Occipital lobe (tissue), 2 donors: ENCODE measurements around the gene RWDD1. TPM values are rescaled to one million over a fixed set of nuclear protein-coding genes. Genes with fewer than 3 reads are reported as not detected.

Experiments used
- DNase-seq: peaks from one replicate; lab custom pipeline; 2025; lab: John Stamatoyannopoulos, UW
- total RNA-seq: library from RNA; depleted of rRNA; stranded (reverse); fragments of >200 nt; gene quantifications from one replicate; pipeline ENCODE4 v1.2.3, GENCODE V29; 2014

Gene RWDD1
- total RNA-seq, 1 donor from 2014 or later: 33.4 TPM

DNA sequence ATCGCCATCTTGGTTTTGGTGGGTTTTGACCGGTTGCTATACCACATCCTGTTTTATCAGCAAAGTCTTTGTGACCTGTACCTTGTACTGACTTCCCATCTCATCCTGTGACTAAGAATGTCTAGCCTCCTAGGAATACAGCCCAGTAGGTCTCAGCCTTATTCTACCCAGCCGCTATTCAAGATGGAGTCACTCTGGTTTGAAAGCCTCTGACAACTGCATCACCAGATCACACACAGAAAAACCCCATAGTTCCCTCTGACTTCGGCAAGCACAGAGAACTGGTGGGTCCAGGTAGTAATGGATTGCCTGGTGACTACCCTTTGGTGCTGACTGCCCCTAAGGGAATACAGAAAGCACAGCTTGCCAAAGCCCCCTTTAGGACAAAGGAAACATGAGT, 34.6 kb downstream of the RWDD1 start:
- no peak for DNase-seq

DNA sequence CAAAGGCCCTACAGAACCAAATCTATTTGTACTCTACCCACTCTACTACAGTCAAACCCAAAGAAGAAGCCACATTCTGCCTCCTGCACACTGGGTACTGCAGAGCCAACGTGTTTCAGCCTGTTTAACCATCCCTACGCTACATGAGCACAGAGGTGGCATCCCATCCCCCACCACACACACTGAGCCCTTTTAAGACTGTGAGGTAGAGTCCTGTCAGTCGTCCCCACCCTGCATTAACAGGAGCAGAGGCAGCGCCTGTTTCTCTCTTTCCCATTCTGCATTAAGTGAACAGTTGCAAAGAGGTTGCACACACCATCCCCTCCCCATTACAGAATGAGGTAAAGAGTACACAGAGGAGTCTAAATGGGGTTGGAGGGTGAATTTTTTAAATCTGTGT, 39.8 kb downstream of the RWDD1 start:
- DNase-seq: no peak

DNA sequence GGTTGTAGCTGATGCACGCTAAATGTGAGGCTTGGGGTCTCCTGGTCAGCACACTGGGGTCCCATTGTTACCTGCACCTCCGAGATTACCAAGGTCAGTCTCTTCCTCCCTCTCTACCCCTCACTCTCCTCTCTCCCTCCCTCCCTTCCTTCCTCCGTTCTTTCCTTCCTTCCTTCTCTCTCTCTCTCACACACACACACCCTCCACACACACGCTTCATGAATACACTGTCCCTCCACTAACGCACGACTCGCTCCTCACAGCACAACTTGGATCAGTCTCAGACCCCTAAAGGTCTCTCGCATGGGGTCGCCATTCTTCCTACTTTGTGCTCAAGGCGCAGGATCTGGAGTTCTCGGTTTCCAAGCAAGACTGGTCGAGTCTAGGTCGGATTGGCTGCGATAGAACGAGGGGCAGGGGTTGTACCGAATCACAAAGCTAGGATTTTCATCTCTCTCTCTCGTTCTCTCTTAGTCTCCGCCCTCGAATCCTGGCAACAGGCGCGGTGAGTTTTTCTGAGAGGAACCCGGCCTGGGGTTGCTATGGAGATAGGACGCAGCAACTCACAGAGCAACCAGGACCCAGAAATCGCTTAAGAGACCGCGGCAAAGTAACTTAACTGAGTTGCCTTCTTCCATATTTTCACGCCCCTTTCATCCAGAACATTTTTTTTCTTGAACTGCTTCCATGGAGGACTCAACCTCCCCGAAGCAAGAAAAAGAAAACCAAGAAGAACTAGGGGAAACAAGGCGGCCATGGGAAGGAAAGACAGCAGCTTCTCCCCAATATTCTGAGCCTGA, 44.8 kb downstream of the RWDD1 start, which contains the start of gene RSPH4A:
RSPH4A (plus strand) TSS at position 543 of the 800 bp plus-strand sequence; CDS start at position 688, 145 bp downstream.
- peak; percentile 87 for DNase-seq

DNA sequence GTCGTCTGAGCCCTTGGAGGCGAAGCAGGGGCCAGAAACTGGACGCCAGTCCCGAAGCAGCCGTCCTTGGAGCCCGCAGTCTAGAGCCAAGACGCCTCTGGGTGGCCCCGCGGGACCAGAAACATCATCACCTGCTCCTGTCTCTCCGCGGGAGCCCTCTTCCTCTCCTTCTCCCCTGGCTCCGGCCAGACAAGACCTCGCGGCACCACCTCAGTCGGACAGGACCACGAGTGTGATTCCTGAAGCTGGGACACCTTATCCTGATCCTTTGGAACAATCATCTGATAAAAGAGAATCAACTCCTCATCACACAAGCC, 45.4 kb downstream of the RWDD1 start:
- DNase-seq: no peak

DNA sequence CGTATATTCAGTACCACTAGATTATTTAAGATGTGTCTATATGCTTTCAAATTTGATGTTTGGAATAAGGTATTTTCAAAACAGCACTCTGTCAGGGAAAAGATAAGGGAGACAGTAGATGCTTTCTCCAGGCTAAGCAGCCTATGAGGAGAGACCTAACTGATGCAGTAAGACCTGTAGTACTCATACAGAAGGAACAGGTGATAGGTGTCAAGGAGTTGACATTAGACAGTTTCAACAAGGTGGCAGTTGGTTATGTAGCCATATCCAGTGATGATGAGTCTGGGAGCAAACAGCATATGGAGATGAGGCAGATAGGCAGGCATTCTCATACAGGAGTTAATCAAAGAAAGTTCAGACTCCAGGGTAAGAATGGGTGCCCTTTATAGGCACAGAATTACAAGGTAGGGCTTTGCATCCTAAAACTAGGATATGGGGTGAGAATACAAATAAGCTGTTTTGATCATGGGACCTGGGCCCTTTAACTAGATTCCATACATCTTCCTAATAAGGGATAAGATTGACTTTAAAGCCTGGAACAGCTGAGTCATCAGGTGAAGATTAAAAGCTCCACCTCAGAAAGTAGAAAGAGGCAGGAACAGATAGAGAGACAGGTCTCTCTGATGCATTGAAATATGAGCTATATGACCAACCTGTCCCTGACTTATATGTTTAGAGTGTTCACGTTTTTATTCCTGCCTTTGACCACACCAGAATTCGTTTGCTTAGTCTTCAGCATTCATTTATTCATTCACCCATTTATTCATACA, 52.9 kb downstream of the RWDD1 start:
- DNase-seq: no peak

DNA sequence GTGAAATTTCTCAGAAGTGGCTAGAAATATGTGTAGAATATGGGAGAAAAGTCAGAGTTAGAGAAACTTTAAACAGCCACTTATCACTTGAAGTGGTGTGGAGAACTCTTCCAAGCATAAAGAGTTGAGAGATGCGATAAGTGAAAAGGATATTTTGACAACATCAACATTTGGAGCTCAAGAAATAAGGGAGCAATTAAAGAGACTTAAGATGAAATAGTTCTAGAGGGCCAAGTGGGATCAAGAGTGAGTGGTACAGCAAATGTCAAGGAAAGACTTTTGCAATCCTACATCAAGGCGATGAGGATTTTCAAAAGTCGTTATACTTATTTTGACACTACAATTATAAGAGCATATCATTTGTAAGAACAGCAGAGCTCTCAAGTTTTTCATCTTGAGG, 54.6 kb downstream of the RWDD1 start:
- DNase-seq: no peak

DNA sequence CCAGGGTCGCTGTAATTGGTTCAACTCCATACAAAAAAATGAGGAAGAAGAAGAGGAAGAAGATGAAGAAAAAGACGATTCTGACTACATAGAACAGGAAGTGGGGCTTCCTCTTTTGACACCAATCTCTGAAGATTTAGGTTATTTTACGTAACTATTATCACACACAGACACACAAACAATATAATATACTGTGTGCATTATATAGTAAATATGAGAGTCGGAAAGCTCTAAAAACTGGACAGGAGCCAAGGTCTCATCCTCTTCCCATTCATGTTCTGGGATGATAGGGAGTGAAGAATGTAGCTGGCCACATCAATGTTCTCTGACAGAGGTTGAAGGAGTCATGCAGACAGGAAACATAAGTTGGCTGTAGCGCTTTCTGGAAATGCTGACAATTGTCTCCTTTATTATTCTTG, 58.3 kb downstream of the RWDD1 start:
- DNase-seq: no peak

DNA sequence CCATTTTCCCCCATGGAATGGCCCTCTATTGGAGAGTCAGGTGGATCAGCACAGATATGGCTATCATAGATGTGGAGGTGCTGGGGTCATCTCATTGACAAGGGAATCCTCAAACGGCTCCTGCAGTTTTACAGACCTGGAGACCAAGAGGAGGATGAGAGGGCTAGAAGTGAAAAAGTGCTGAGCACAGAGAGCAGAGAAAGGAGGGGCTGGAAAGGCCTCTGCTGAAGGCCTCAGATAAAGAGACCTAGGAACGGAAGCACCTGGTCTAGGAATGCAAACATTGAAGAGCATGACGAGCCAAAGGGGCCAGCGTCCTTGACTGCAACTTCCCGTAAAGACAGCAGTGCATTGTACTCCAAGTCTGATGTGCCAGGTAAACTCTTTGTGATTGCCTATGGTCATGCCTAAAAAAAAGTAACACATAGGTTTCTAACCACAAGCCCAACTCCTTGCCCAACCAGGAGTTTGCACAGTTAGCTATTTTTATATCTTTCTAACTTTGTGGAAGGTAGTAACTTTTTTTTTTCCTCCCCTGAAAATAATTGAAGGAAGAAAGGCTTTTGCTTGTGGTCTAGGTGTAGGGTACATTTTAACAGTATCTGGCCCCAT, 60.2 kb downstream of the RWDD1 start:
- DNase-seq: no peak

DNA sequence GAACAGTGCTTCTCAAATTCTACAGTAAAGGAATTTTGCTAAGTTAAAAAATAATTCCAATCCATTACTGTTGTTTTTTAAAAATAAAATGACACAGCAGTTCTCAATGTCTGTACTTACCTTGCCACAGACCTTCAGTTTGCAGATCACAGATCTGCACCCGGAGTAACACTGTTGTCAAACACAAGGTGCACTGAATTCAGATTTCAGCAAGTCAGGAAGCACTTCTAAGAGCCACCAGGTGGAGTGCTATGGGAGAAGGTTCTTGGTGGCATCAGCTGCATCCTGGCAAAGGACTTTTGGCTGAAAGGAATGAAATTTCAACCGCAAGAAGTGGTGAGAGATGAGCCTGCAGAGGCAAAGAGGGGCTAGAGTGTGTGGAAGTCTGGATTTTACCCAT, 62.4 kb downstream of the RWDD1 start:
- no peak for DNase-seq

Other genes with a start within 250 kb of the RWDD1 start
- gene DSE, start 200.6 kb upstream of the RWDD1 start, total RNA-seq: 26.2 TPM
- gene CALHM6, start 110.1 kb upstream of the RWDD1 start, total RNA-seq: 2.7 TPM
- 0.78 TPM for gene CALHM5, start 59.9 kb upstream of the RWDD1 start, total RNA-seq
- gene TRAPPC3L, start 25.8 kb upstream of the RWDD1 start, total RNA-seq: not detected
- gene CALHM4, start 17.8 kb upstream of the RWDD1 start, total RNA-seq: not detected
- gene RSPH4A, start 45.0 kb downstream of the RWDD1 start, total RNA-seq: 2.7 TPM
- gene ZUP1, start 97.3 kb downstream of the RWDD1 start, total RNA-seq: 47.1 TPM
- 96.7 TPM for gene KPNA5, start 109.7 kb downstream of the RWDD1 start, total RNA-seq
- gene FAM162B, start 194.2 kb downstream of the RWDD1 start, total RNA-seq: 2.8 TPM